ENCODE data around the gene TPRX1. TPM values are rescaled to one million over a fixed set of nuclear protein-coding genes. Genes with fewer than 3 reads are reported as not detected.
"Not testable (repeated sequence)": the region's sequence is repeated elsewhere in the genome, so short reads cannot be mapped to it uniquely, and the experiment has no call there.

TPRX1 gene
- total RNA-seq, 4 donors from 2014 or later: not detected

GRCh38 chr19:47824396-47824795 is 20.0 kb upstream of the TPRX1 start:
- TF ChIP-seq POLR2A (IDR thresholded peaks at IDR 0.05): no peak
- TF ChIP-seq, protein P1, sequence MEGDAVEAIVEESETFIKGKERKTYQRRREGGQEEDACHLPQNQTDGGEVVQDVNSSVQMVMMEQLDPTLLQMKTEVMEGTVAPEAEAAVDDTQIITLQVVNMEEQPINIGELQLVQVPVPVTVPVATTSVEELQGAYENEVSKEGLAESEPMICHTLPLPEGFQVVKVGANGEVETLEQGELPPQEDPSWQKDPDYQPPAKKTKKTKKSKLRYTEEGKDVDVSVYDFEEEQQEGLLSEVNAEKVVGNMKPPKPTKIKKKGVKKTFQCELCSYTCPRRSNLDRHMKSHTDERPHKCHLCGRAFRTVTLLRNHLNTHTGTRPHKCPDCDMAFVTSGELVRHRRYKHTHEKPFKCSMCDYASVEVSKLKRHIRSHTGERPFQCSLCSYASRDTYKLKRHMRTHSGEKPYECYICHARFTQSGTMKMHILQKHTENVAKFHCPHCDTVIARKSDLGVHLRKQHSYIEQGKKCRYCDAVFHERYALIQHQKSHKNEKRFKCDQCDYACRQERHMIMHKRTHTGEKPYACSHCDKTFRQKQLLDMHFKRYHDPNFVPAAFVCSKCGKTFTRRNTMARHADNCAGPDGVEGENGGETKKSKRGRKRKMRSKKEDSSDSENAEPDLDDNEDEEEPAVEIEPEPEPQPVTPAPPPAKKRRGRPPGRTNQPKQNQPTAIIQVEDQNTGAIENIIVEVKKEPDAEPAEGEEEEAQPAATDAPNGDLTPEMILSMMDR (IDR thresholded peaks at IDR 0.05): no peak
- Histone ChIP-seq H3K27me3 (no peaks in the 10 kb centered on the region), H3K27ac (no peak overlapping the region), H3K4me1 (no peaks in the 10 kb centered on the region), H3K36me3 (no peaks in the 10 kb centered on the region), H3K4me3 (no peak overlapping the region), H3K9me3 (no peaks in the 10 kb centered on the region)
- intact Hi-C loops (cut with DNase I; ENCODE audit: low total_unique reads): no loop called here
- no peak for DNase-seq

GRCh38 chr19:47821460-47822020 is 17.2 kb upstream of the TPRX1 start, which contains the start of gene CRX:
Gene CRX (plus strand): TSS chr19:47821937. CDS start chr19:47834444, 12,507 bp downstream.
- TF ChIP-seq POLR2A (IDR thresholded peaks at IDR 0.05): no peak
- TF ChIP-seq, protein P1 (IDR thresholded peaks at IDR 0.05): no peak
- intact Hi-C loops (cut with DNase I; ENCODE audit: low total_unique reads): no loop called here
- no peak for DNase-seq

GRCh38 chr19:47820410-47820809 is 16.1 kb upstream of the TPRX1 start:
- Histone ChIP-seq H3K4me1 (no peaks in the 10 kb centered on the region), H3K27me3 (no peaks in the 10 kb centered on the region), H3K9me3 (no peaks in the 10 kb centered on the region), H3K27ac (no peak overlapping the region), H3K4me3 (no peak overlapping the region), H3K36me3 (no peaks in the 10 kb centered on the region)
- TF ChIP-seq, protein P1 (IDR thresholded peaks at IDR 0.05): no peak
- TF ChIP-seq POLR2A (IDR thresholded peaks at IDR 0.05): no peak
- intact Hi-C loops (cut with DNase I; ENCODE audit: low total_unique reads): no loop called here
- no peak for DNase-seq

More at GRCh38 chr19:47821460-47822020, 17.2 kb upstream of the TPRX1 start, which contains the start of gene CRX:
- Histone ChIP-seq H3K4me3 (no peak within 1 kb of the TSS), H3K36me3 (no peaks in the 10 kb centered on the region), H3K27me3 (no peaks in the 10 kb centered on the region), H3K9me3 (no peaks in the 10 kb centered on the region), H3K27ac (no peak within 1 kb of the TSS), H3K4me1 (no peaks in the 10 kb centered on the region)

- no peaks in the 10 kb centered on the region for H3K9me3 ChIP-seq
- intact Hi-C loops (cut with DNase I; ENCODE audit: low total_unique reads): no loop called here
- H3K4me3 ChIP-seq: no peak overlapping the region
- no peak for DNase-seq
- no peaks in the 10 kb centered on the region for H3K4me1 ChIP-seq
- no peak for TF ChIP-seq POLR2A (IDR thresholded peaks at IDR 0.05)
- TF ChIP-seq, protein P1 (IDR thresholded peaks at IDR 0.05): no peak
- no peak overlapping the region for H3K27ac ChIP-seq
- no peaks in the 10 kb centered on the region for H3K27me3 ChIP-seq
- no peaks in the 10 kb centered on the region for H3K36me3 ChIP-seq
Measured at GRCh38 chr19:47819858-47820257, 15.5 kb upstream of the TPRX1 start.

GRCh38 chr19:47818221-47818620 is 13.9 kb upstream of the TPRX1 start:
- H3K4me3 ChIP-seq; H3K4me1 ChIP-seq; H3K36me3 ChIP-seq; H3K9me3 ChIP-seq; H3K27ac ChIP-seq; H3K27me3 ChIP-seq; intact Hi-C loops (cut with DNase I; ENCODE audit: low total_unique reads); DNase-seq: not testable (repeated sequence)

- H3K4me1 ChIP-seq; intact Hi-C loops (cut with DNase I; ENCODE audit: low total_unique reads); H3K9me3 ChIP-seq; H3K27me3 ChIP-seq; H3K4me3 ChIP-seq; H3K27ac ChIP-seq; DNase-seq; H3K36me3 ChIP-seq: not testable (repeated sequence)
Measured at GRCh38 chr19:47816270-47816669, 11.9 kb upstream of the TPRX1 start.

Data from uterus (tissue), 4 donors.